GM12892 (cell line): ENCODE measurements around the gene UGT1A4.

ENCODE experiments used
- DNase-seq: peaks from one replicate; pipeline ENCODE4 v3.0.0; 2011; ENCODE audit not compliant: insufficient read length
- FAIRE-seq: peaks from 2 replicates; lab custom pipeline; 2011; peaks lifted over from hg19 to GRCh38; lab: Jason Lieb, UNC
- POLR2A ChIP-seq: IDR thresholded peaks from 2 replicates; pipeline ENCODE4 v1.6.1; 2011; ENCODE audit warnings: low read depth, low read length, control low read depth
- POLR2AphosphoS5 ChIP-seq: IDR thresholded peaks from 2 replicates; pipeline ENCODE4 v1.6.1; 2011; ENCODE audit warnings: low read depth, low read length, control low read depth
- TAF1 ChIP-seq: IDR thresholded peaks from 2 replicates; pipeline ENCODE4 v1.6.1; 2011; ENCODE audit warnings: low read depth, mild to moderate bottlenecking, control low read depth, low read length, borderline replicate concordance

The UGT1A4 gene

DNA sequence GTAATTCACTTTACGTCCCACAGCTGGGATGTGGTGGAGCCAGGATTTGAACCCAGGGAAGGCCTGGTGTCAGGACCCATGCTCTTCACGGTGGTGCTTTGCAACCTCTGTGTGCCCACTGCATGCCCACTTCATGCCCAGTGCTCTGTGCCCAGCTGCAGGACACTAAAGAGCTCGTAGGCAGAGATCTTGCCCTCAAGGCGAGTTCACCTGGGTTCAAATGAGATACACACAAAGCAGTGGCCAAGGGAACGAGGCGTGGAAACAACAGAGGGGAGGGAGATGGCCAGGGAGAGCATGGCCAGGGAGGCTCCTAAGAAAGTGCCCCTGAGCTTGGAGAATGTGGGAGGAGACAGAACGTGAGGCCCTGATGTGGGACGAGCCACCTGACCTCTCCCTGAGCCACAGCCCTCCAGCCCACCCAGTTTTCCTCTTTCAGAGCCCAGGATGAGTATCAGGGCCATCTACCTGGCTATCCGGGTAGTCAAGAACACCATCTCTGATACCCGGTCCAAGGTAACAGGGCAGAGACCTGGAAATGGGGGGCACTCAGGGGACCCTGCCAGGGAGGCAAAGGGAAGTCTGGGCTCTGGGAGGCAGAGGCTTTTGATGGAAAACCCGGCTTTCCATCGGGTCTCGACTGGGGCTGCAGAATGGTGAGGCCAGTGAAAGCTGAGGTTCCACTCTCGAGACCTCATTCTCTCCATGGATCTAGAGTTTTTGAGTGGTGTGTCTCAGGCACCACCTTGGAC lies 80.0 kb downstream of the UGT1A4 start:
- FAIRE-seq (no peak), DNase-seq (no peak)
- TF ChIP-seq TAF1 (no peak), POLR2AphosphoS5 (no peak), POLR2A (no peak)

DNA sequence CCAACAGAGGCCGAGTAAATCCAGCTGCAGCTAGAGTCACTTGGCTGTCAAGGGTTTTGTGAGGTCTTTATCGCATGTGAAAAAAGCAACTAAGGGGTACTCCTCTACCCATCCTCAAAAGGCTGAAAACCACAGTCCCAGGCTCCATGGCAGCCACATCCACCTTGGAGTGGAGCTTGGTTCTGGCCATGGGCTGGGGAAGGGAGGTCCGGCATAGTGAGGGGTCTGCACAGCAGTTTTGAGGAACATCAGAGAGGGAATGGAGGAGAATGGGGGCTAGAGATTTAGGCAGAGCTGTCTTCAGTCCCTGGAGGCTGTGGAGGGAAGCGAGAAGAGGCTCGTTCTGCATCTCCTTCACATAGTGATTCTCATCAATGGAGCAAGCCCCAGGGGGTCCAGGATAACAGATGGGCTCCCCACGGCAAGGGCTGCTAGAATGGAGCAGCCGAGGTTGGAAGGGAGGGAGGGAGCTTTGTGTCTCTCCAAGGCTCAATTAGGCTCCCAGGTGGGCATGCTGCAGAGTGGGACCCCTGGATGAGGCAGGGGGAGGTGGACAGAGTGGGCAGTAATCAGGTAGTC lies 80.6 kb downstream of the UGT1A4 start:
- no peak for DNase-seq
- TF ChIP-seq POLR2AphosphoS5 = no peak
- no peak for TF ChIP-seq TAF1
- TF ChIP-seq POLR2A = no peak
- FAIRE-seq = no peak

DNA sequence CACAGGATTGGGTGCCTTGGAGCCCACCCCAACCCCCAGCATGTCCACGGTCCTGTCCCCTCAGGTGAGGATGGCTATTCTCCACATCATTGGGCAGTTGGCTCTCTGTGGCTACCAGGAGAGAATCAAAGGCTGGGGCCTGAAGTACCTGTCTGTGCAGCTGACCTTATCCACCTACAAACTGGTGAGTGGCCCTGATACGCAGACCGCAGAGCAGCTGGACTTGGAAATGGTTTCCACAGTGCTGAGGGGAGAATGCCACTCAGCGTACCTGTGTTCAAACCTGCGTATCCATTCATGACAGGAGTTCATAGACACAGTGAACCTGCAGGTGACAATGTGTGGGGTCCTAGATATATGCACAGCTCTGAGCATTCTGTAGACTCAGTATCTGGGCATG lies 81.2 kb downstream of the UGT1A4 start:
- FAIRE-seq (no peak), DNase-seq (no peak)
- no peak for TF ChIP-seq POLR2A
- no peak for TF ChIP-seq POLR2AphosphoS5
- no peak for TF ChIP-seq TAF1

DNA sequence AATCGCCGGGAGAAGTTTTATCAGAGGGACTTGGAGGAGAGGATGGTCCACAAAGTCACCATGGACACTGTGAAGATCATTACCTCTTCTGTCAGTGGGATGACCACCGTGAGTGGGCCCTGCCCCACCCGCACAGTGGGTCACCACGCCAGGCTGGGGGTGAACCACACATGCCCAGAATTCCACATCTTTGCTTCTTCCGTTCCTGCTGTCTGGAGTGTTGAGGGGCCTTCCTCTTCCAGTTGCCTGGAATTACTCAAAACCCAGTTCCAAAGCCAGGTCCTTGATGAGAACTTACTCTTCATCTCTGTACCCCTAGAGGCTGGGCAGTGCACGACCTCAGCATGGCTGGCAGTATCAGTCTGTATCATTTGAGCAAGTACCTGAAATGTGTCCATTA lies 81.7 kb downstream of the UGT1A4 start:
- FAIRE-seq (no peak), DNase-seq (no peak)
- TF ChIP-seq POLR2A (no peak), TAF1 (no peak), POLR2AphosphoS5 (no peak)

DNA sequence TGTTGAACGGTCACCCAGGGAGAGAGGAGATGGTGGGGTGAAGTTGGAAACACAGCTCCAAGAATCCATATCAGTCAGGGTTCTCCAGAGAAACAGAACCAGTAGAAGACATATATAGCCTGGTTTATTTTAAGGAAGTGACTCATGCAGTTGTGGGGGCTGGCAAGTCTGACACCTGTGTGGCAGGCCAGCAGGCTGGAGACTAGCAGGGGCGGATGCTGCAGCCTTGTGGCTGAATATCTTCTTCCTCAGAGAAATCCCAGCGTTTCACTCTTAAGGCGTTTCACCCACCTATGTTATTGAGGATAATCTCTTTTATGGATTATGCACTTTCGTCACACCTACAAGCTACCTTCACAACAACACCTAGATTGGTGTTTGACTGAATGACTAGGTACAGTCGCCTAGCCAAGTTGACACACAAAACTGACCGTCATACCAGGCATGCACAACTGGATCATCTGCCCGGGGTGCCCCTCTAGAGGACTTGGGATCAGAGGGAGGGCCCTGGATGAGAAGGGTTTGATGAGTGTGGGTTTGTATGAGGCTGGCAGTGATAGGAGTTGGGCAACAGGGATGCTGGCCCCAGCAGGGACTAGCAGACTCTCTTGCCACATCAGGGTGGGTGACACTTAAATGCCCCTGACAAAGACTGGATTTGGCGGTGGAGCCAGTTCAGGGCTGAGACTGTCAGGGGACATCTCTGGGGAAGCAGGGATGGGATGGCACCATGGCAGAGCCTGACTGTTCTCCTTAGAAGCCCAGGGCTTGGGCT lies 83.0 kb downstream of the UGT1A4 start:
- DNase-seq (no peak), FAIRE-seq (no peak)
- TF ChIP-seq POLR2A = no peak
- no peak for TF ChIP-seq POLR2AphosphoS5
- TF ChIP-seq TAF1 = no peak

DNA sequence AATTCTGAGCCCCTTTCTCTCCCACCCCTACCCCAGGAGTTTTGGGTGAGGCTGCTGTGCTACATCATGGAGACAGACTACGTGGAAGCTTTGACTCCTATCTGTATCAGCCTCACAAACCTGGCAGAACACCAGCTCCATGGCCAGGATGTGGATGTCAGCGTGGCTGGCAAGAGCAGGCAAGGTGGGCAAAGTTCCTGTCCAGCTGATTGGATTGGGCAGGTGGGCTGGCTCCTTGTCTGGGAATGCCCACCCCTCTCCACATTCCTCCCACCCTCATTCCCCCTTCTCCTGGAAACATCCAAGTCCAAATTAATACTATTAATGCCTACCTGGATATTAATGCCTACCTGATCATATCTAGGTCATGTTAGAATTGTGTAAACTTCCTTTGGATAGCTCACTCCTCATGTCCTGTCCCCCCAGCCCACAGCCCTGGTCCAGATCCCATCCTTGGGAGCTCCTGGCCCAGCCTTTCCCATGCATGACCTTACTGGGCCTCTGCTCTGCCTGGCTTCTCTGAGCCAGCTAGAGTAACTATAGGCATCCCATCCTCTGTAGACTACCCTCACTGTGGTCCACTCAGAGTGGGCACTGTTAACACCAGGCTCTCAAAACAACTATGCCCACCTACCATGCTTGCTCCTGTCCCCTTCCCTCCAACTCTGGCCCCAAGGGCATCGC lies 83.7 kb downstream of the UGT1A4 start:
- FAIRE-seq = no peak
- no peak for TF ChIP-seq TAF1
- no peak for TF ChIP-seq POLR2A
- no peak for TF ChIP-seq POLR2AphosphoS5
- DNase-seq = no peak

DNA sequence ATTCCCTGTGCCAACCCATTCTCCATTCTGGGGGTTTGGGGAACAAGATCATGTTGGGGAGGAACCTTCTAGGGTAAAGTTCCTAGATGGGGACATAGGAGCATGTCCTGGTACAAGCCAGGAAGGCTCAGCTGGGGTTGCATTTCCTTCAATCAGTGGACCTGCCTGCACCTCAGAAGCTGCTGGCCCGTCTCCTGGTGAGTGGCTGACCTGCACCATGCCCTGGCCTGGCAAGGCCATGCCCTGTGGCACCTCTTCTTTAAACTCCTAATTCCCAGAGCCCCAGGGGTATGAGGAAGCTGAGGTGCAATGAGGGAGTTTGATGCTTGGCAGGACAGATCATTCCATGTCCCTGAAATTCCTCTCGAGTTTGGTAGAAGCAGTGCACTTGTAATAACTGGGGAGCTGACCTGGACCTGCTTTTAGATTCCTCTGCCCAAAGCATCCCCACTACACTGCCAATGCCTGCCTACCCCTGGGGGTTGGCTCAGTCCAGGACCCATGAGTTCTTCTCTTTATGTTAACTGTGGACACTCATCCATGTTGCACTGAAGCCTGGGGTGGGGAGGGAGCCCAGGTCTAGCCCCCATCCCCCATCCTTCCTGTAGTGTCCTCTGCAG lies 84.9 kb downstream of the UGT1A4 start:
- FAIRE-seq (no peak), DNase-seq (no peak)
- TF ChIP-seq POLR2AphosphoS5 (no peak), POLR2A (no peak), TAF1 (no peak)

DNA sequence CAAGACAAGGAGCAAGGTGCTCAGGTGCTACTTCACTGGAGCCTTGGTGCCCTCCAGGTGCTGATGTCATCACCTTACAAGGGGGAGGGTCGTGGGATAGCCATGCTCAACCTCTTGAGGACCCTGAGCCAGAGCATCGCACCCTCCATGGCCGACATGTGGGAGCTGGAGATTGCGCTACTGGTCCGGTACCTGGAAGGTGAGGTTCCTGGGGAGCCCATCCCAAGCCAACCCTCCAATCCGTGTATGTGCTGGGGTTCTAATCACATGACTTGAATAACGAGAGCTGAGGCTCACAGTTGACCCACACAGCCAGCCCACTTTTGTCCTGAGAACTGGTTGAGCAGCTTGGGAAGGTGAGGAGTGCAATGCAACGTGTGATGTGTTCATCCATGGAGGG lies 85.5 kb downstream of the UGT1A4 start:
- FAIRE-seq = no peak
- DNase-seq = no peak
- no peak for TF ChIP-seq POLR2A
- no peak for TF ChIP-seq TAF1
- no peak for TF ChIP-seq POLR2AphosphoS5

DNA sequence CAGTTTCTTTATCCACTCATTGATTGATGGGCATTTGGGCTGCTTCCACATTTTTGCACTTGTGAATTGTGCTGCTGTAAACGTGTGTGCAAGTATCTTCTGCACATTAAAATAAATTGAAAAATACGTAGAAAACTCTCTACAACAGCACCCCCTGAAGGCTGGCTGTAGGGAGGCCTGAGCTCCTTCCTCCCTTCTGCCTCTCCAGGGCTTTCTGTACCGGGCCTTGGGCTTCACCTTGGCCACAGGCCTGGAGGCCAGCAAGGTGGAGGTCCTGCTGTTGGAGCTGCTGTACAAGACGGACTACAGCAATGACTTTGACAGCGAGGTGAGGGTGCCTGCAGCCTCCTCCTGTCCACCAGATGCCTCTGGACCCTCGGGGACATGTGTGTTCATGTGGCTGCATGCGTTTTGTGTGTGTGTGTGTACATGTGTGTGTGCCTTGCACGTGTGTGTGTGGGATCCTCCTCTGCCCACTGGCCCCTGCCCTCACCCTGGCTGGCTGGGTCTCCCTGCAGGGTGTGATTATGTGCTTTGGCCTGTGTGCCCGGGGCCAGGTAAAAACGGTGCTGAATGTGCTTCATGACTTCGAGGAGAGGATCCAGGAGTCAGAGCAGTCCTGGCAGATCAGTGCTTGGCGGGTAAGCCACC lies 88.8 kb downstream of the UGT1A4 start:
- no peak for FAIRE-seq
- TF ChIP-seq TAF1 = no peak
- TF ChIP-seq POLR2A = no peak
- no peak for TF ChIP-seq POLR2AphosphoS5
- DNase-seq = no peak

DNA sequence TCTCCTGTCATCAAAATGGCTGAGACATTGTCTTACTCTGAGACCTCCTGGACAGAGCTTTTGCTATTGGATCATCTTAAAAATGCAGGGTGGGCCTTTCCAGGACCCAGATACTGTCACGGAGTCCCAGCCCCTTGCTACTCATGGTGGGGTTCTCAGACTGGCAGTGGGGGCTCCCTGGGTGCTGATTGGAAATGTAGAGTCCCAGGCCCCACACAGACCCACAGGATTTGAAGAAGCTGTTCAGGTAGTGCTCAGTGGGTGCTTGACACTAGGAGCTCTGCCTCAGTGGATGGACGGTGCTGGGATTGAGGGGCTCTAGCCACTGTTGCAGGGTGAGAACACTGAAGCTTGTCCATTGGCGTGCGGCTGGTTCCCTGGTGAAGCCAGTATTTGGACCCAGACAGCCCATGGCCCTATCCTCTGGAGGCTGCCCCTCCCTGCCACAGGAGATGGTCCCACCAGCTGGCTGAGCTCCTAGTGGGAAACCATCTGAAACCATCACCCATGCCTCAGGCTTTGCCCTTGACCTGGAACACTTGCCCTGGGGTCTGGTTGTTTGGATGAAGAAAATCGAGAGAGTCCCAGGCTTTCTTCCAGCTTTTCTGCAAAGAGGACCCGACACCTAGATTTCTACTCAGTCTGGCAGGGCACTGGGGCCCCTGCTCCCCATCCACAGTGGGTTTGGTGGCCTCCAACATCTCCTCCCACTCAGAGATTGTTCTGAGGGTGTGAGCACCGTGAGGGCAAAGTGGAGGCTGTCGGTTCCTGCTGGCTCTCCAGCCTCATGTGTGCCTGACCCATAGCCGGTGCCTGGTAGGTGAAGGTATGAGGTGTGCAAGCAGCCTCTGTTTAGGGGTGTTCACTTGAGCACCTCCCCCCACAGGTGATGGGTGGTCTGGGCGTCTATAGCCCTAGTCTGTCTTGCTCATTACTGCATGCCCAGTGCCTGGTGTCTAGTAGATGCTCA lies 89.7 kb downstream of the UGT1A4 start:
- TF ChIP-seq POLR2A = no peak
- no peak for TF ChIP-seq POLR2AphosphoS5
- no peak for TF ChIP-seq TAF1
- no peak for DNase-seq
- FAIRE-seq = no peak

DNA sequence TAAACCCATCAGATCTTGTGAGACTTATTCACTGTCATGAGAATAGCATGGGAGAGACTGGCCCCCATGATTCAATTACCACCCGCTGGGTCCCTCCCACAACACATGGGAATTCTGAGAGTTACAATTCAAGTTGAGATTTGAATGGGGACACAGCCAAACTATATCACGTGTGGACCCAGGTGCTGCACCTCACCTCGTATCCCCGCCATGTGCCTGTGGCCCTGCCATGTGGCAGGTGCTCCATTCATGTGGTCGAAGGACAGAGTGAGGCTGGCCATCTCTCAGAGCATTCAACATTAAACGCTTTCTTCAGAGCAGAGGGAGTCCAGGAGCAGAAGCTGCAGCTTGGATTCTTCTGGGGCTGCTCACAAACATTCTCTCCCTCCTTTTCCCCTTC lies 91.8 kb downstream of the UGT1A4 start:
- TF ChIP-seq POLR2AphosphoS5 (no peak), POLR2A (no peak), TAF1 (no peak)
- FAIRE-seq = no peak
- DNase-seq = no peak
